NCI-H2196 treated with DMSO at 0.1 percent for 48 hours (cell line): ENCODE data around the gene HNRNPCL1.
"Not testable (repeated sequence)": the region's sequence is repeated elsewhere in the genome, so short reads cannot be mapped to it uniquely, and the experiment has no call there.

Experiments used
- DNase-seq: peaks from one replicate; lab custom pipeline; 2025; ENCODE audit not compliant: unreplicated experiment; lab: John Stamatoyannopoulos, UW

The HNRNPCL1 gene

DNA sequence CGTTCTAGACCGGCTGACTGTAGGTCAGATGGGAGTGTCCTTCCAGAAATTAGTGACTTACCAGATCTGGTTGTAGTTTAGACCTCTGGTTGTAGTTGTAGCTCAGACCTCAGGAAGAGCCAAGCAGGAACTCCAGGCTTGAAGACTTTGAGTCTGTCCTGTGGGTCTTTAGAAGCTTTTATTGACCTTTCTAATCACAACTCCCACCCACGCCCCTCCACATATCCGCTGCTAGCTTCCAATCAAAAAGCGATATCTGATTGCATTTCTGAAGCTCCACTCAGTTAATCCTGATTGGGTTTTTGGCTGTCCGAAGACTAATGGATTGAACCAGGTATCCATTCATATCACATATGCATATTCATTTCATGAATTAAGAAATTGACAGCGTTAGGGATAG is at the start of gene HNRNPCL1:
Gene HNRNPCL1, minus strand, starts transcription at position 101 of the 400 bp plus-strand sequence. CDS start 431 bp downstream, outside the sequence.
- DNase-seq: not testable (repeated sequence)

DNA sequence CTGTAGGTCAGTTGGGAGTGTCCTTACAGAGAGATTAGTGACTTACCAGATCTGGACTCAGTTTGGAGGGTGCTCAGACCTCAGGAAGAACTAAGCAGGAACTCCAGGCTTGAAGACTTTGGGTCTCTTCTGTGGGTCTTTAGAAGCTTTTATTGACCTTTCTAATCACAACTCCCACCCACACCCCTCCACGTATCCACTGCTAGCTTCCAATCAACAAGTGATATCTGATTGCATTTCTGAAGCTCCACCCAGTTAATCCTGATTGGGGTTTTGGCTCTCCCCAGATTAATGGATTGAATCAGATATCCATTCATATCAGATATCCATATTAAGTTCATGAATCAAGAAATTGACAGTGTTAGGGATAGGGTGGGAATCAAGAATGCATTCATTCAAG is 49.6 kb upstream of the HNRNPCL1 start, which contains the start of gene PRAMEF10:
Gene PRAMEF10, minus strand, starts transcription at position 101 of the 400 bp plus-strand sequence. CDS start 2,423 bp downstream, outside the sequence.
- DNase-seq: not testable (repeated sequence)

DNA sequence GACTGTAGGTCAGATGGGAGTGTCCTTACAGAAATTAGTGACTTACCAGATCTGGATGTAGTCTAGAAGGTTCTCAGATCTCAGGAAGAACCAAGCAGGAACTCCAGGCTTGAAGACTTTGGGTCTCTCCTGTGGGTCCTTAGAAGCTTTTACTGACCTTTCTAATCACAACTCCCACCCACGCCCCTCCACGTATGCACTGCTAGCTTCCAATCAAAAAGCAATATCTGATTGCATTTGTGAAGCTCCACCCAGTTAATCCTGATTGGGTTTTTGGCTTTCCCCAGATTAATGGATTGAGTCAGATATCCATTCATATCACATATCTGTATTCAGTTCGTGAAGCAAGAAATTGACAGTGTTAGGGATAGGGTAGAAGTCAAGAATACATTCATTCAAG is 37.6 kb upstream of the HNRNPCL1 start, which contains the start of gene PRAMEF4:
Gene PRAMEF4, minus strand, starts transcription at position 101 of the 400 bp plus-strand sequence. CDS start 2,807 bp downstream, outside the sequence.
- not testable (repeated sequence) for DNase-seq

DNA sequence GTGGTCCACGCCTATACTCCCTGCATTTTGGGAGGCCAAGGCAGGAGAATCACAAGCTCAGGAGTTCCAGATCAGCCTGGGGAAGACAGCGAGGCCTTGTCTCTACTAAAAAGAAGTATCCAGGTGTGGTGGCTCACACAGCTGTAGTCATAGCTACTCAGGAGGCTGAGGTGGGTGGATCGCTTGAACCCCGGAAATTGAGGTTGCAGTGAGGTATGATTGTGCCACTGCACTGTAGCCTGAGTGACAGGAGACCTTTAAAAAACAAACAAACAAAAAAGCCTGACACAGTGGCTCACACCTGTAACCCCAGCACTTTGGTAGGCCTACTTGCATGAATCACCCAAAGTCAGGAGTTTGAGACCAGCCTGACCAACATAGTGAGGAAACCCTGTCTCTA is 29.9 kb upstream of the HNRNPCL1 start:
- not testable (repeated sequence) for DNase-seq

DNA sequence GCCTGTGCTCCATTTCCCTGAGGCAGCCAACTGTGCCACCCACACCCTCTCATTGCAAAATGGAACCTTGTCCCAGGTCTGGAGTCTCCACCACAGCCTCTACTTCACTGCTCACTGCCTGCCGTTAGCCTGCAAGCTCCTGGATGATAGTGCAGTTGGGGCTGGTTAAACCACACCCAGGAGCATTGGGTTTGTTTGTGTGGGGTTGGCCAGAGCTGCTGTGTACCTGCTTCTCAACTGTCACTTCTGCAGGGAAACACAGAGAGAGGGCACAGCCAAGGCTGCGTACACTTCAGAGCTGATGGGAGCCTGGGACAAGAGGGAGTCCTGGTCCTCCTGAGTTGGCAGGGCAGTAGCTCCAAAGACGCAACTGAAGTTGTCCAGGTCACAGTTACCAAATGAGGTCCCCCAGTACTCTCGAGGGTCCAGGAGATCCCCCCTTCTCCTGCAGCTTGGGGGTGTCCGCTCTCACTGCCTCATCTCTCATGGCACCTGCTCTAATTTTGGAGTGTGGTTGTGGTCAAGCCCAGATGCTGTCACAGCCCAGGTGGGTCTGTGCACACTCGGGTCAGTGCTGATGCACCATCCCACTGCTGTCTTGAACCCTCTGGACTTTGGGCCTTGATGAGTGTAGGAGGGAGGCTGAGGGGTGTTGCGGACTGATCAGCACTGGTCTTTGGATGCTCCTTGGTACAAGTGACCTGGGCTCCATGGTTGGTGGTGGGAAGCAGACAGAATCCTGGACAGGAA is 14.8 kb upstream of the HNRNPCL1 start:
- DNase-seq: not testable (repeated sequence)

DNA sequence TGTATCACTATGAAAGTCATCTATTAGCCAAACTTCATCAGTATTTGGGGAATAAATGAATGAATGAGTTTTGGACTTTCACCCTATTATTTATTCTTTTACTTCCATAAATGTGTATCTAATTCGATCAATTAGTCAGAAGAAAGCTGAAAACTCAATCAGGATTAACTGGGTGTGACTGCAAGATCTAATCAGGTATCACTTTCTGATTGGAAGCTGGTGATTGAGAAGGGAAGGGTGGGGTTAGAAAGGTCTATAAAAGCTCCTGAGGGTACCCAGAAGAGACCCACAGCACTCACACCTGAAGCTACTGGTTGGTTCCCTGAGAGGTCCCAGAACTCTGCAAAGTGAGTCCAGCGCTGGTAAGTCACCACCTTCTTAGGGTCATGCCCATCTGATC is 8.3 kb upstream of the HNRNPCL1 start, which contains the start of gene PRAMEF2:
Gene PRAMEF2, plus strand, starts transcription at position 301 of the 400 bp plus-strand sequence. CDS start 1,924 bp downstream, outside the sequence.
- DNase-seq: not testable (repeated sequence)

DNA sequence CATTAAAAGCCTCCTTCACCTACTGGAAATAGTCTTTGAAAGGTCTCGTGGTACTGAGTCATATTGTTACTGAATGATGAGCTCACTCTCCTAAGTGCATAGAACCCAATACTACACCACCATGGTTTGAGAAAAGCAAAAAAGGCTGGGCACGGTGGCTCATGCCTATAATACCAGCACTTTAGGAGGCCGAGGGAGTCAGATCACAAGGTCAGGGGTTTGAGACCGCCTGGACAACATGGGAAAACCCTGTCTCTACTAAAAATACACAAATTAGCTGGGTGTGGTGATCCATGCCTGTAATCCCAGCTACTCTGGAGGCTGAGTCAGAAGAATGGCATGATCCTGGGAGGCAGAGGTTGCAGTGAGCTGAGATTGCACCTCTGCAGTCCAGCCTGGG is 3.3 kb upstream of the HNRNPCL1 start:
- DNase-seq: no peak

DNA sequence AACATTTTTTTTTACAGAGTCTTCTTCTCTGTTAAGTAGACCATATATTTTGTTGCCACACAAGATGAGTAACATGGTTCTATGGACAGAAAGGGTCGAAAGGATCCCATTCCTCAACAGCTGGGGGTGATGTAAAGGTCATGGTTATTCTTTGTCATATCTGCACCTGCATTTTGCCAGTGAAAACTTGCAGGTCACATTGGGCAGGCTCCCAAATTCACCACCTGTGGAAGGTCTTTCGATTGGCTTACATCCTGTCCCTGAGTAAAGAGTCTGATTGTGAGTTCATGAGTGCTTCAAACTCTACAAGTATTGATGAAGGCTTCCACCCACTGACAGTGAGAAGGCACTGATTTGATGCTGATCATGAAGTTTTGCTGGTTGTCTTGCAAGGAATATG is 15.3 kb downstream of the HNRNPCL1 start:
- DNase-seq: not testable (repeated sequence)

DNA sequence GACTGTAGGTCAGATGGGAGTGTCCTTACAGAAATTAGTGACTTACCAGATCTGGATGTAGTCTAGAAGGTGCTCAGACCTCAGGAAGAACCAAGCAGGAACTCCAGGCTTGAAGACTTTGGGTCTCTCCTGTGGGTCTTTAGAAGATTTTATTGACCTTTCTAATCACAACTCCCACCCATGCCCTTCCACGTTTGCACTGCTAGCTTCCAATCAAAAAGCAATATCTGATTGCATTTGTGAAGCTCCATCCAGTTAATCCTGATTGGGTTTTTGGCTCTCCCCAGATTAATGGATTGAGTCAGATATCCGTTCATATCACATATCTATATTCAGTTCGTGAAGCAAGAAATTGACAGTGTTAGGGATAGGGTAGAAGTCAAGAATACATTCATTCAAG is 17.2 kb downstream of the HNRNPCL1 start, which contains the start of gene PRAMEF11:
Gene PRAMEF11, minus strand, starts transcription at position 101 of the 400 bp plus-strand sequence. CDS start 2,621 bp downstream, outside the sequence.
- DNase-seq: not testable (repeated sequence)

DNA sequence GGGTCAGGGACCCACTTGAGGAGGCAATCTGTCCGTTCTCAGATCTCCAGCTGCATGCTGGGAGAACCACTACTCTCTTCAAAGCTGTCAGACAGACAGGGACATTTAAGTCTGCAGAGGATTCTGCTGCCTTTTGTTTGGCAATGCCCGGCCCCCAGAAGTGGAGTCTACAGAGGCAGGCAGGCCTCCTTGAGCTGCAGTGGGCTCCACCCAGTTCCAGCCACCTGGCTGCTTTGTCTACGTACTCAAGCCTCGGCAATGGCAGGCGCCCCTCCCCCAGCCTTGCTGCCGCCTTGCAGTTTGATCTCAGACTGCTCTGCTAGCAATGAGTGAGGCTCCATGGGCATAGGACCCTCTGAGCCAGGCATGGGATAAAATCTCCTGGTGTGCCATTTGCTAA is 29.5 kb downstream of the HNRNPCL1 start:
- DNase-seq: not testable (repeated sequence)

DNA sequence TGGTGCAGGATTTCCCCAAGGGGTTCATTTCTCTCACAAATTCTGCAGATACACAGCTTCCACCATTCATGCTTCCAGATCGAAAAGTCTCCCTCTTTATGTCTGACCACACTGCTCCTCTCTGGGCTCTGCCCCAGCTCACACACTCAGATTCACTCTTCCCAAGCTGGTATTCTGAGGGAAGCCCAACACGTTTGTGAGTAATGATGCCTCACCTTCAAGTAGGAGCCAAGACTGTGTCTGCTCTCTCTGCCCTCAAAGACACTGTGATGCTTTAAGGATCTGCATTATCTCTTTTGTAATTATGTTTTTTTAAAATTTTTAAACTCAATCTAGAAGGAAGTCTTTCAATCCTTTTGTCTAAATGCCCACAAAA is 37.1 kb downstream of the HNRNPCL1 start:
- no peak for DNase-seq

DNA sequence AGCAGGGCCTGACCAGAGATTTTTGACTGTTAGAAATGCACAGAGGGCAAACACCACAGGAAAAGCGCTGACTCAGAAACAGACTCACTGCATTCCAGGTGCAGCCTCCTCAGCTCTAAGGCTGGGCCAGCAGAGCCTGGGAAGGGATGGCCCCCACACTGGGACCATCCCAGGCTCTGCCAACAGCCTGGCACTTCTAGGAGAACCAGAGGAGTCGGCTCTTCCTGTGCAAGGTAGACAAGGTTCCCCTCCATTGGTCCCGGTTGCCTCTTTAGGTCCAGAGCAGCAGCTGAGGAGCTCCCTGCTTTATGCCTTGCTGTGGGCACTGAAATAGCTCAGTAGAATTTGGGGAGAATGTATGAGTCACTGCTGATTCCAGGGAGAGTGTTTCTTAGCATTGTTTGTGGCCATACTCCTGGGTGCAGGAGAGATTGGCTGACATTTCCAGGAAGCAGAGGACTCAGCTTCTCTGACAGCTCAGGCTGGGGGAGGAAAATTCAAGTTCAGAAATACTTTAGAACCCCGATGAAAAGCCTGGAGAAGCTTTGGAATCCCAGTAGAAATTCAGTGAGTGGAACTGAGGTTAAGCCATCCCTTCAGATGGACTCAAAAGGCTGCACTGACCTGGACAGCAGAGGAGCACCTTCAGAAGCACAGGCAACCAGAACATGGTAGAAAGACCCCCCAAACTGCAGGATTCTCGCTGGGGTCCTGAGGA is 37.7 kb downstream of the HNRNPCL1 start:
- DNase-seq: no peak

DNA sequence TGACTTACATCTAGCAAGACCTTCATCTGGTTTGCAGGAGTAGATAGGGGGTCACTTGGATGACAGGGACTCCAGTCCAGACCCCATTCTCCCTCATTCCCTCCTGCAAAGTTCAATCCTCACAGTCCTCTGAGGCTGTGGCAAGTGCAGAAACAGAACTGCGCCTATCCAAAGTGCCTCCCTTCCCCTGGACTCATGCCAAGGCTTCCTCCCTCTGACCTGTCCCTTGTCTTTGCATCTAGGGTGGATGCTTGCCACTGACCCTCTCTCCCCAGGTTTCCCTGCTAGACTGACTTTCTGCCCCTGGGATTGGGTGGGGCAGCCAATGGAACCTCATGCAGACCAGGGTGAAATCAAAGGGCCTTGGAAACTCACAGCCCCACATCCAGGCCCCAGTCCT is 38.6 kb downstream of the HNRNPCL1 start:
- no peak for DNase-seq

DNA sequence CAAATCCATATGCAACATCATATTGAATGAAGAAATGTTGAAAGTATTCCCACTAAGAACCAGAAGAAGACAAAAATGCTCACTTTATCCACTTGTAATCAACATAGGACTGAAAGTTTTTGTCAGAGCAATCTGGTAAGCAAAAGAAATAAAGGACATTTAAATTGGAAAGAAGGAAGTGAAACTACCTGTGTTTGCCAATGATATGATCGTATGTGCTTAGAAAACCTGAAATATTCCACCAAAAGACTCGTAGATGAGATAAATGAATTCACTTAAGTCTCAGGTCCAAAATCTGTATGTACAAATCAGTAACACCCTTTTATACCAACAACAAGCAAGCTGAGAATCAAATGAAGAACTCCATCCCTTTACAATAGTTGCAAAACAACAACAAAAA is 48.8 kb downstream of the HNRNPCL1 start:
- no peak for DNase-seq

DNA sequence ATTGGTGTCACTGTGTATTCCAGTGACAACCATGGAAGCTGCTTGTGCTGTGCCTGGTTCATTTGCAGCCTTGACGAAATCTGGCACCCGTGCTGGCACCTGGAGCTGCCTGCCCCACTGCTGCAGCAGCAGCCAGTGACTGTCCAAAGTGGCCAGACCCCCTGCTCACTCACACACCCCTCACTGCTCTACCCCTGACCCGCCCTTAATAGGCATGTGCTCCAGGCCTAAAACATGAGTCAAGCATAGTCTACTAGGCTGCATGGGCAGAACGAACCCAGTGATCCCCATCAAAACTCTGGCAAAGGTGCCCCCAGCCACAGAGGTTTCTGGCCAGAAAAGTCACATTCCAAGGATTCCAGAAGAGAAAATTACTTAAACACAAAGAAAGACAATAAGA is 49.6 kb downstream of the HNRNPCL1 start:
- no peak for DNase-seq
